ENCODE data around the gene PTGR2.

PTGR2 gene

GRCh38 chr14:73843296-73843695, 8.3 kb upstream of the PTGR2 start:
- no peak for TF ChIP-seq CTCF (conservative IDR thresholded peaks at IDR 0.05; ENCODE audit: low read length)
- H3K4me3 ChIP-seq (ENCODE audit: low read length) = no peak overlapping the region
- DNase-seq (ENCODE audit: low read depth) = no peak

GRCh38 chr14:73846947-73847346, 4.7 kb upstream of the PTGR2 start:
- no peak for TF ChIP-seq CTCF (conservative IDR thresholded peaks at IDR 0.05; ENCODE audit: low read length)
- DNase-seq (ENCODE audit: low read depth) = no peak

GRCh38 chr14:73851000-73851399, 631 bp upstream of the PTGR2 start:
- peak; percentile 13 for DNase-seq (ENCODE audit: low read depth)
- H3K4me3 ChIP-seq (ENCODE audit: low read length) = peak overlapping the region; percentile 78
- no peak for TF ChIP-seq CTCF (conservative IDR thresholded peaks at IDR 0.05; ENCODE audit: low read length)

More at GRCh38 chr14:73846947-73847346, 4.7 kb upstream of the PTGR2 start:
- no peak overlapping the region for H3K4me3 ChIP-seq (ENCODE audit: low read length)

DNA sequence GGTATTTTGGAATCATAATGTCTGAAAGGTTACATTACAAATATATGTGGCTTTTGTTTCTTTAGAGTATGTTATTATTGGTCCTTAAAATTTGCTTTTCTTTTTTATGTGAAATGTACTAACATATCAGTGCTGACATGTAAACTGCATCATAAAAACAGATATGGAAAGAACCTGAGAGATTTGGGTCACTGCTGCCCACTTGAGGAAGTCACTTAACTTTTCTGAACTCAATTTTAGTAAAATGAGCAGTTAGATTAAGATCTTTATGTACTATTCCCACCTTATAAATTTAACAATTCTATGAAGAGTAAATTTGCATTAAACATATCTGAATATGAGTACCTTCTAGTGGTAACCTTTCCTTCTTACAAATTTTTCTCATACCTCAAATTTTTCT, 7.5 kb downstream of the PTGR2 start:
- no peak; the same call in 1 of the 2 replicates for TF ChIP-seq CTCF (conservative IDR thresholded peaks at IDR 0.05; ENCODE audit: low read length)
- no peak overlapping the region for H3K4me3 ChIP-seq (ENCODE audit: low read length)
- no peak for DNase-seq (ENCODE audit: low read depth)

GRCh38 chr14:73861073-73861472, 9.4 kb downstream of the PTGR2 start:
- no peak overlapping the region for H3K4me3 ChIP-seq (ENCODE audit: low read length)
- no peak for TF ChIP-seq CTCF (conservative IDR thresholded peaks at IDR 0.05; ENCODE audit: low read length)
- no peak for DNase-seq (ENCODE audit: low read depth)

DNA sequence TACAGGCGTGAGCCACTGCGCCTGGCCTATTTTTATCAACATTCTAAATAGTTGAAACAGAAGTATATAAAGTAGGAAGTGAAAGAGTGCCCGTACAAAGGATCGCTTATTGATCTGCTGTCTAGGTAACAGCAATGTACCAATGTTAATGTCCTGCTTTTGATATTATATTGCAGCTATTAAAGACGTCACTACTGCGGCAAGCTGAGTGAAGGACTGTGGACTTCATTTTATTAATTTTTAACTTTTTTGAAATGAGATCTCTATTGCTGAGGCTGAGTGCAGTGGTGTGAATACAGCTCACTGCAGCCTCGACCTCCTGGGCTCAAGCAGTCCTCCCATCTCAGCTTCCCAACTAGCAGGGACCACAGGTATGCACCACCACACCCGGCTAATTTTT, 10.8 kb downstream of the PTGR2 start:
- H3K4me3 ChIP-seq (ENCODE audit: low read length) = no peak overlapping the region
- DNase-seq (ENCODE audit: low read depth) = no peak
- TF ChIP-seq CTCF (conservative IDR thresholded peaks at IDR 0.05; ENCODE audit: low read length) = no peak

DNA sequence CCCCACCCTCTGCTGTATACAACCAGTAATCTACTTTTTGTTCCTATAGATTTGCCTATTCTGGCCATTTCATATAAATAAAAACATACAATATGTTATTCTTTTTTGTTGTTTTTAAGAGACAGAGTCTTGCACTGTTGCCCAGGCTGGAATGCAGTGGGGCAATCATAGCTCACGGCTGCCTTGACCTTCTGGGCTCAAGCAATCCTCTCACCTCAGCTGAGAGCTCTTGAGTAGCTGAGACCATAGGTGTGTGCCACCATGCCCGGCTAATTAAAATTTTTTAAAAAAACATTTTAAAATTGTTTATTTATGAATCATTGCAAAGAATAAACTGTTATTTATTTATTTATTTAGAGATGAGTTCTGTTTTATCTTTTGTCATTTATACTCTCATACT, 11.6 kb downstream of the PTGR2 start:
- no peak for DNase-seq (ENCODE audit: low read depth)
- H3K4me3 ChIP-seq (ENCODE audit: low read length) = no peak overlapping the region
- no peak for TF ChIP-seq CTCF (conservative IDR thresholded peaks at IDR 0.05; ENCODE audit: low read length)

Measured in AG10803 (cell line).